PC-9 (cell line): ENCODE results near the gene NECTIN3. TPM values are rescaled to one million over a fixed set of nuclear protein-coding genes. Genes with fewer than 3 reads are reported as not detected.

Experiments
- BruUV-seq: library from RNA; stranded (reverse); fragments of 400-500 nt; replicated peaks from 2 replicates; lab custom pipeline; 2021; lab: Mats Ljungman, UMichigan
- CTCF ChIA-PET: fragments of 300-600 bp; sonication (Branson Sonifier 250); formaldehyde crosslinking; loops from one replicate; lab custom pipeline; 2022; ENCODE audit warnings: antibody characterized with exemption; lab: Charles Lee
- POLR2A ChIA-PET: fragments of 300-600 bp; sonication (Branson Sonifier 250); formaldehyde crosslinking; loops from one replicate; lab custom pipeline; 2022; ENCODE audit warnings: antibody characterized with exemption; ENCODE audit not compliant: unreplicated experiment; lab: Charles Lee
- DNase-seq, 2 experiments: peaks; one replicate each; pipeline versions ENCODE4 v3.0.0 to v3.0.0-alpha.2; 2015 to 2022; ENCODE audit warnings: mixed read lengths in 1 of 2
- H2AFZ ChIP-seq: fragments of 200-600 bp; sonication (generic); 2 replicates; pipeline ENCODE4 v1.8.1; 2017; ENCODE audit warnings: antibody characterized with exemption
- H3F3A ChIP-seq: fragments of 200-600 bp; sonication (generic); 2 replicates; pipeline ENCODE4 v1.8.1; 2017; ENCODE audit warnings: antibody characterized with exemption, mild to moderate bottlenecking, low read depth; ENCODE audit not compliant: insufficient read depth
- H3K27ac ChIP-seq: fragments of 200-600 bp; sonication (generic); 2 replicates; pipeline ENCODE4 v1.6.1; 2016; ENCODE audit warnings: mixed run types
- H3K27me3 ChIP-seq: fragments of 200-600 bp; sonication (generic); 2 replicates; pipeline ENCODE4 v1.6.1; 2016; ENCODE audit warnings: low read depth, mixed run types; ENCODE audit not compliant: insufficient read depth
- H3K36me3 ChIP-seq: fragments of 200-600 bp; sonication (generic); 2 replicates; pipeline ENCODE4 v1.6.1; 2016; ENCODE audit warnings: low read depth, mixed run types
- H3K4me1 ChIP-seq: fragments of 200-600 bp; sonication (generic); replicated peaks from 2 replicates; pipeline ENCODE4 v1.6.1; 2016; ENCODE audit warnings: mixed run types; ENCODE audit not compliant: insufficient read depth
- H3K4me2 ChIP-seq: fragments of 200-600 bp; sonication (generic); 2 replicates; pipeline ENCODE4 v1.6.1; 2017; ENCODE audit warnings: mixed run types
- H3K4me3 ChIP-seq: fragments of 200-600 bp; sonication (generic); 2 replicates; pipeline ENCODE4 v1.6.1; 2016; ENCODE audit warnings: mixed run types
- H3K79me2 ChIP-seq: fragments of 200-600 bp; sonication (generic); 2 replicates; pipeline ENCODE4 v1.6.1; 2017; ENCODE audit warnings: low read depth, mixed run types
- H3K9me2 ChIP-seq: fragments of 200-600 bp; sonication (generic); 2 replicates; pipeline ENCODE4 v1.8.1; 2017; ENCODE audit warnings: mild to moderate bottlenecking; ENCODE audit not compliant: insufficient read depth
- H3K9me3 ChIP-seq: fragments of 200-600 bp; sonication (generic); 2 replicates; pipeline ENCODE4 v1.8.1; 2016; ENCODE audit warnings: low read depth; ENCODE audit not compliant: insufficient read depth
- H4K20me1 ChIP-seq: fragments of 200-600 bp; sonication (generic); 2 replicates; pipeline ENCODE4 v1.8.1; 2017; ENCODE audit not compliant: insufficient read depth
- CTCF ChIP-seq: fragments of 200-600 bp; sonication (generic); conservative IDR thresholded peaks from 2 replicates; pipeline ENCODE4 v1.6.1; 2017; ENCODE audit warnings: mixed run types, antibody characterized with exemption, mild to moderate bottlenecking, moderate library complexity
- EZH2 ChIP-seq: fragments of 200-600 bp; sonication (generic); IDR thresholded peaks from 2 replicates; pipeline ENCODE4 v1.8.0; 2017; ENCODE audit warnings: antibody characterized with exemption, low read depth
- intact Hi-C: fragments of 100-400 bp; cut with micrococcal nuclease; formaldehyde crosslinking; loops from one replicate; pipeline ENCODE4 v1.10.0; 2022; ENCODE audit not compliant: unreplicated experiment
- total RNA-seq: library from RNA; stranded (reverse); gene quantifications from 2 replicates; pipeline ENCODE4 v1.2.3, GENCODE V29; 2021

Gene NECTIN3
- total RNA-seq, 1 experiment from 2014 or later = 11.9 TPM

GRCh38 chr3:111165411-111165810 is 93.8 kb downstream of the NECTIN3 start:
- Histone ChIP-seq H3K4me1 (no peaks in the 10 kb centered on the region), H3K9me3 (no peaks in the 10 kb centered on the region), H3K27me3 (no peaks in the 10 kb centered on the region), H4K20me1 (no peaks in the 10 kb centered on the region), H3K4me3 (no peak overlapping the region), H2AFZ (no peak overlapping the region; the same call in 1 of the 2 replicates), H3K9me2 (no peaks in the 10 kb centered on the region), H3K27ac (no peak overlapping the region), H3K4me2 (no peak overlapping the region), H3F3A (no peaks in the 10 kb centered on the region), H3K79me2 (no peaks in the 10 kb centered on the region), H3K36me3 (no peaks in the 10 kb centered on the region)
- TF ChIP-seq EZH2 (no peak), CTCF (no peak)
- intact Hi-C loops = no loop called here
- ChIA-PET POLR2A (no interaction called here), CTCF (no interaction called here)
- no TSS peak for BruUV-seq
- no peak for DNase-seq

GRCh38 chr3:111173328-111173900 is 101.8 kb downstream of the NECTIN3 start:
- no peak for DNase-seq
- H3K27me3 ChIP-seq = no peaks in the 10 kb centered on the region
- intact Hi-C loops = no loop called here
- no peaks in the 10 kb centered on the region for H3K79me2 ChIP-seq
- H2AFZ ChIP-seq = no peak overlapping the region
- H3K4me1 ChIP-seq = no peaks in the 10 kb centered on the region
- no peak overlapping the region for H3K27ac ChIP-seq
- H3K9me3 ChIP-seq = no peaks in the 10 kb centered on the region
- CTCF ChIA-PET = no interaction called here
- H3K36me3 ChIP-seq = no peaks in the 10 kb centered on the region
- TF ChIP-seq EZH2 (no peak), CTCF (no peak)
- no peaks in the 10 kb centered on the region for H3F3A ChIP-seq
- no peak overlapping the region for H3K4me3 ChIP-seq
- no TSS peak for BruUV-seq
- no peaks in the 10 kb centered on the region for H4K20me1 ChIP-seq
- POLR2A ChIA-PET = no interaction called here
- no peak overlapping the region for H3K4me2 ChIP-seq
- H3K9me2 ChIP-seq = no peaks in the 10 kb centered on the region

- ChIA-PET CTCF (no interaction called here), POLR2A (no interaction called here)
- Histone ChIP-seq H3K4me1 (no peaks in the 10 kb centered on the region), H3K27me3 (no peaks in the 10 kb centered on the region), H2AFZ (no peak overlapping the region), H3K79me2 (no peaks in the 10 kb centered on the region), H4K20me1 (no peaks in the 10 kb centered on the region), H3K36me3 (no peaks in the 10 kb centered on the region), H3K9me3 (no peaks in the 10 kb centered on the region), H3K4me2 (no peak overlapping the region), H3K27ac (no peak overlapping the region), H3K9me2 (no peaks in the 10 kb centered on the region), H3K4me3 (no peak overlapping the region), H3F3A (no peaks in the 10 kb centered on the region)
- BruUV-seq = no TSS peak
- no peak for TF ChIP-seq CTCF
- TF ChIP-seq EZH2 = no peak
- no peak for DNase-seq
- intact Hi-C loops = no loop called here
These were observed 102.3 kb downstream of the NECTIN3 start for GRCh38 chr3:111173906-111174305.
